GM23338 (cell line): ENCODE data around the gene NT5DC4. TPM values are rescaled to one million over a fixed set of nuclear protein-coding genes. Genes with fewer than 3 reads are reported as not detected.

Source experiments
- ATAC-seq: fragments of 200-7000 bp; cut with Tn5 transposase; 3 replicates; pipeline ENCODE4 v1.9.1; 2020
- DNase-seq: peaks from one replicate; pipeline ENCODE4 v3.0.0-alpha.2; 2015; ENCODE audit warnings: low spot score
- H2AFZ ChIP-seq: fragments of 200-600 bp; sonication (generic); 2 replicates; pipeline ENCODE4 v1.8.0; 2016; ENCODE audit warnings: antibody characterized with exemption, mild to moderate bottlenecking, moderate library complexity
- H3F3A ChIP-seq: fragments of 200-600 bp; sonication (generic); replicated peaks from 2 replicates; pipeline ENCODE4 v1.8.0; 2017; ENCODE audit warnings: antibody characterized with exemption, mixed run types, low read depth
- H3K27ac ChIP-seq: fragments of 200-600 bp; sonication (generic); 2 replicates; pipeline ENCODE4 v1.6.1; 2016; ENCODE audit warnings: low read depth
- H3K27me3 ChIP-seq: fragments of 200-600 bp; sonication (generic); 2 replicates; pipeline ENCODE4 v1.8.0; 2016; ENCODE audit warnings: mild to moderate bottlenecking, mixed run types, moderate library complexity; ENCODE audit not compliant: insufficient read depth
- H3K36me3 ChIP-seq: fragments of 200-600 bp; sonication (generic); 2 replicates; pipeline ENCODE4 v1.8.0; 2016; ENCODE audit warnings: mild to moderate bottlenecking; ENCODE audit not compliant: insufficient read depth
- H3K4me1 ChIP-seq: fragments of 200-600 bp; sonication (generic); 2 replicates; pipeline ENCODE4 v1.8.0; 2016; ENCODE audit warnings: mild to moderate bottlenecking, moderate library complexity; ENCODE audit not compliant: insufficient read depth
- H3K4me2 ChIP-seq: fragments of 200-600 bp; sonication (generic); 2 replicates; pipeline ENCODE4 v1.7.1; 2017; ENCODE audit warnings: mixed run types
- H3K4me3 ChIP-seq: fragments of 200-600 bp; sonication (generic); 2 replicates; pipeline ENCODE4 v1.6.1; 2016; ENCODE audit warnings: mixed run types
- H3K79me2 ChIP-seq: fragments of 200-600 bp; sonication (generic); replicated peaks from 2 replicates; pipeline ENCODE4 v1.8.0; 2017; ENCODE audit warnings: mild to moderate bottlenecking; ENCODE audit not compliant: insufficient read depth
- H3K9me2 ChIP-seq: fragments of 200-600 bp; sonication (generic); 2 replicates; pipeline ENCODE4 v1.8.0; 2017; ENCODE audit not compliant: insufficient read depth
- H4K20me1 ChIP-seq: fragments of 200-600 bp; sonication (generic); replicated peaks from 2 replicates; pipeline ENCODE4 v1.8.0; 2017; ENCODE audit warnings: mild to moderate bottlenecking; ENCODE audit not compliant: insufficient read depth
- H3K27ac Mint-ChIP-seq: 2 replicates; pipeline ENCODE4 v1.8.0; 2020; ENCODE audit warnings: inconsistent platforms, mild to moderate bottlenecking, moderate library complexity, mixed read lengths
- H3K27me3 Mint-ChIP-seq: 3 replicates; pipeline ENCODE4 v1.8.0; 2022; ENCODE audit warnings: low read depth, mild to moderate bottlenecking, moderate library complexity, mixed read lengths, inconsistent platforms; ENCODE audit not compliant: insufficient read depth, poor library complexity
- H3K36me3 Mint-ChIP-seq: 3 replicates; pipeline ENCODE4 v1.8.0; 2021; ENCODE audit warnings: low read depth, mild to moderate bottlenecking, inconsistent platforms, moderate library complexity, mixed read lengths
- H3K4me1 Mint-ChIP-seq: 3 replicates; pipeline ENCODE4 v1.8.0; 2020; ENCODE audit warnings: mild to moderate bottlenecking, inconsistent platforms, mixed read lengths
- H3K4me3 Mint-ChIP-seq: 3 replicates; pipeline ENCODE4 v1.8.0; 2021; ENCODE audit warnings: moderate library complexity, mild to moderate bottlenecking, inconsistent platforms, mixed read lengths
- H3K9me3 Mint-ChIP-seq: 3 replicates; pipeline ENCODE4 v1.8.0; 2020; ENCODE audit warnings: moderate library complexity, mild to moderate bottlenecking, inconsistent platforms, mixed read lengths
- CREB1 ChIP-seq: fragments of 250-450 bp; sonication (Bioruptor Pico); IDR thresholded peaks from 2 replicates; pipeline ENCODE4 v1.5.0; 2020; ENCODE audit warnings: low read depth, mild to moderate bottlenecking, moderate library complexity
- EZH2 ChIP-seq: fragments of 200-600 bp; sonication (generic); IDR thresholded peaks from one replicate; pipeline ENCODE4 v1.8.0; 2017; ENCODE audit warnings: antibody characterized with exemption, mild to moderate bottlenecking, low read depth; ENCODE audit not compliant: unreplicated experiment
- EZH2phosphoT487 ChIP-seq: fragments of 200-600 bp; sonication (generic); IDR thresholded peaks from one replicate; pipeline ENCODE4 v1.8.1; 2018; ENCODE audit warnings: antibody characterized with exemption; ENCODE audit not compliant: unreplicated experiment
- JUNB ChIP-seq: IDR thresholded peaks from one replicate; pipeline ENCODE4 v1.6.1; 2016; ENCODE audit warnings: antibody characterized with exemption; ENCODE audit not compliant: unreplicated experiment
- NANOG ChIP-seq: IDR thresholded peaks from 2 replicates; pipeline ENCODE4 v1.6.1; 2016; ENCODE audit warnings: antibody characterized with exemption, borderline replicate concordance
- POLR2AphosphoS5 ChIP-seq: IDR thresholded peaks from 2 replicates; pipeline ENCODE4 v1.6.1; 2016; ENCODE audit warnings: antibody characterized with exemption, low read depth
- STAT1 ChIP-seq: IDR thresholded peaks from one replicate; pipeline ENCODE4 v1.6.1; 2016; ENCODE audit warnings: antibody characterized with exemption; ENCODE audit not compliant: unreplicated experiment
- ZNF114 ChIP-seq: fragments of 250-450 bp; sonication (Bioruptor Pico); IDR thresholded peaks from 2 replicates; pipeline ENCODE4 v1.5.0; 2020; ENCODE audit warnings: mild to moderate bottlenecking, moderate library complexity
- ZNF331 ChIP-seq: fragments of 250-450 bp; sonication (Bioruptor Pico); IDR thresholded peaks from 2 replicates; pipeline ENCODE4 v1.5.0; 2020; ENCODE audit warnings: low read depth, mild to moderate bottlenecking, moderate library complexity
- polyA plus RNA-seq: library from polyadenylated mRNA; unstranded; fragments of >200 nt; fragmentation: Nextera tagmentation; extraction: Ambion mirVana; gene quantifications from 2 replicates; pipeline ENCODE4 v1.2.1, GENCODE V29; 2016
- total RNA-seq: library from RNA; depleted of rRNA; stranded (reverse); fragments of >200 nt; shearing (Covaris generic); gene quantifications from 2 replicates; pipeline ENCODE4 v1.2.3, GENCODE V29; 2014
- TF ChIP-seq, protein P1 (sequence below): IDR thresholded peaks from one replicate; pipeline ENCODE4 v1.6.1; 2018; ENCODE audit warnings: antibody characterized with exemption; ENCODE audit not compliant: unreplicated experiment
- TF ChIP-seq, protein P2 (sequence below): fragments of 250-450 bp; sonication (Bioruptor Pico); IDR thresholded peaks from 2 replicates; pipeline ENCODE4 v1.5.0; 2020; ENCODE audit warnings: mild to moderate bottlenecking, moderate library complexity
- TF ChIP-seq, protein P3 (sequence below), 2 experiments: fragments of 200-600 bp in 1 of 2; sonication (generic) in 1 of 2; conservative IDR thresholded peaks; 2 replicates each; pipeline versions ENCODE4 v1.5.1 to v1.6.1; 2016 to 2017; ENCODE audit warnings: antibody characterized with exemption in 2 of 2, low read depth in 2 of 2, mild to moderate bottlenecking in 2 of 2, moderate library complexity in 1 of 2
- TF ChIP-seq, protein P4 (sequence below): IDR thresholded peaks from 2 replicates; pipeline ENCODE4 v1.6.1; 2016; ENCODE audit warnings: antibody characterized with exemption

Gene NT5DC4
- total and polyA plus RNA-seq, 2 experiments from 2014 or later: not detected

DNA sequence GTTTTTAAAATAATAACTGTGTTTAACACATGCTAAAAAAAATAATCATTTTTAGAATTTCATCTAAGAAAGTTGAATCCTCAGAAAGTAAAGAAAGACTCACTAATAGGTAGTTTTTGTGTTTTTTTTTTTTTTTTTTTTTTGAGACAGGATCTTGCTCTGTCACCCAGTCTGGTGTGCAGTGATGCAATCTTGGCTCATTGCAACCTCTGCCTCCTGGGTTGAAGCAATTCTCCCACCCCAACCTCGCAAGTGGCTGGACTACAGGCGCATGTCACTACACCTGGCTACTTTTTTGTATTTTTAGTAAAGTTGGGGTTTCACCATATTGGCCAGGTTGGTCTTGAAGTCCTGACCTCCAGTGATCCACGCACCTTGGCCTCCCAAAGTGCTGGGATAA is 36.4 kb downstream of the NT5DC4 start:
- no peak overlapping the region for H3K4me2 ChIP-seq
- H3K9me2 ChIP-seq: no peaks in the 10 kb centered on the region
- H3K4me3 Mint-ChIP-seq: no peak overlapping the region
- H3K27ac ChIP-seq: no peak overlapping the region
- DNase-seq: no peak
- ATAC-seq: no peak
- H3F3A ChIP-seq: no peaks in the 10 kb centered on the region
- H3K36me3 Mint-ChIP-seq: peaks cover 46% of the 10 kb centered on the region
- H2AFZ ChIP-seq: no peak overlapping the region
- no peaks in the 10 kb centered on the region; the same call in none of the 2 replicates for H4K20me1 ChIP-seq
- no peak overlapping the region for H3K27ac Mint-ChIP-seq
- no peaks in the 10 kb centered on the region; the same call in 2 of the 3 replicates for H3K4me1 Mint-ChIP-seq
- H3K27me3 ChIP-seq: no peaks in the 10 kb centered on the region
- no peaks in the 10 kb centered on the region for H3K4me1 ChIP-seq
- TF ChIP-seq, protein P1, sequence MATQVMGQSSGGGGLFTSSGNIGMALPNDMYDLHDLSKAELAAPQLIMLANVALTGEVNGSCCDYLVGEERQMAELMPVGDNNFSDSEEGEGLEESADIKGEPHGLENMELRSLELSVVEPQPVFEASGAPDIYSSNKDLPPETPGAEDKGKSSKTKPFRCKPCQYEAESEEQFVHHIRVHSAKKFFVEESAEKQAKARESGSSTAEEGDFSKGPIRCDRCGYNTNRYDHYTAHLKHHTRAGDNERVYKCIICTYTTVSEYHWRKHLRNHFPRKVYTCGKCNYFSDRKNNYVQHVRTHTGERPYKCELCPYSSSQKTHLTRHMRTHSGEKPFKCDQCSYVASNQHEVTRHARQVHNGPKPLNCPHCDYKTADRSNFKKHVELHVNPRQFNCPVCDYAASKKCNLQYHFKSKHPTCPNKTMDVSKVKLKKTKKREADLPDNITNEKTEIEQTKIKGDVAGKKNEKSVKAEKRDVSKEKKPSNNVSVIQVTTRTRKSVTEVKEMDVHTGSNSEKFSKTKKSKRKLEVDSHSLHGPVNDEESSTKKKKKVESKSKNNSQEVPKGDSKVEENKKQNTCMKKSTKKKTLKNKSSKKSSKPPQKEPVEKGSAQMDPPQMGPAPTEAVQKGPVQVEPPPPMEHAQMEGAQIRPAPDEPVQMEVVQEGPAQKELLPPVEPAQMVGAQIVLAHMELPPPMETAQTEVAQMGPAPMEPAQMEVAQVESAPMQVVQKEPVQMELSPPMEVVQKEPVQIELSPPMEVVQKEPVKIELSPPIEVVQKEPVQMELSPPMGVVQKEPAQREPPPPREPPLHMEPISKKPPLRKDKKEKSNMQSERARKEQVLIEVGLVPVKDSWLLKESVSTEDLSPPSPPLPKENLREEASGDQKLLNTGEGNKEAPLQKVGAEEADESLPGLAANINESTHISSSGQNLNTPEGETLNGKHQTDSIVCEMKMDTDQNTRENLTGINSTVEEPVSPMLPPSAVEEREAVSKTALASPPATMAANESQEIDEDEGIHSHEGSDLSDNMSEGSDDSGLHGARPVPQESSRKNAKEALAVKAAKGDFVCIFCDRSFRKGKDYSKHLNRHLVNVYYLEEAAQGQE: no peak
- TF ChIP-seq EZH2: no peak
- no peak for TF ChIP-seq EZH2phosphoT487
- no peak for TF ChIP-seq JUNB
- no peak for TF ChIP-seq ZNF114 (CRISPR knock-in tag)
- TF ChIP-seq NANOG: no peak
- no peak for TF ChIP-seq STAT1
- TF ChIP-seq, protein P2, sequence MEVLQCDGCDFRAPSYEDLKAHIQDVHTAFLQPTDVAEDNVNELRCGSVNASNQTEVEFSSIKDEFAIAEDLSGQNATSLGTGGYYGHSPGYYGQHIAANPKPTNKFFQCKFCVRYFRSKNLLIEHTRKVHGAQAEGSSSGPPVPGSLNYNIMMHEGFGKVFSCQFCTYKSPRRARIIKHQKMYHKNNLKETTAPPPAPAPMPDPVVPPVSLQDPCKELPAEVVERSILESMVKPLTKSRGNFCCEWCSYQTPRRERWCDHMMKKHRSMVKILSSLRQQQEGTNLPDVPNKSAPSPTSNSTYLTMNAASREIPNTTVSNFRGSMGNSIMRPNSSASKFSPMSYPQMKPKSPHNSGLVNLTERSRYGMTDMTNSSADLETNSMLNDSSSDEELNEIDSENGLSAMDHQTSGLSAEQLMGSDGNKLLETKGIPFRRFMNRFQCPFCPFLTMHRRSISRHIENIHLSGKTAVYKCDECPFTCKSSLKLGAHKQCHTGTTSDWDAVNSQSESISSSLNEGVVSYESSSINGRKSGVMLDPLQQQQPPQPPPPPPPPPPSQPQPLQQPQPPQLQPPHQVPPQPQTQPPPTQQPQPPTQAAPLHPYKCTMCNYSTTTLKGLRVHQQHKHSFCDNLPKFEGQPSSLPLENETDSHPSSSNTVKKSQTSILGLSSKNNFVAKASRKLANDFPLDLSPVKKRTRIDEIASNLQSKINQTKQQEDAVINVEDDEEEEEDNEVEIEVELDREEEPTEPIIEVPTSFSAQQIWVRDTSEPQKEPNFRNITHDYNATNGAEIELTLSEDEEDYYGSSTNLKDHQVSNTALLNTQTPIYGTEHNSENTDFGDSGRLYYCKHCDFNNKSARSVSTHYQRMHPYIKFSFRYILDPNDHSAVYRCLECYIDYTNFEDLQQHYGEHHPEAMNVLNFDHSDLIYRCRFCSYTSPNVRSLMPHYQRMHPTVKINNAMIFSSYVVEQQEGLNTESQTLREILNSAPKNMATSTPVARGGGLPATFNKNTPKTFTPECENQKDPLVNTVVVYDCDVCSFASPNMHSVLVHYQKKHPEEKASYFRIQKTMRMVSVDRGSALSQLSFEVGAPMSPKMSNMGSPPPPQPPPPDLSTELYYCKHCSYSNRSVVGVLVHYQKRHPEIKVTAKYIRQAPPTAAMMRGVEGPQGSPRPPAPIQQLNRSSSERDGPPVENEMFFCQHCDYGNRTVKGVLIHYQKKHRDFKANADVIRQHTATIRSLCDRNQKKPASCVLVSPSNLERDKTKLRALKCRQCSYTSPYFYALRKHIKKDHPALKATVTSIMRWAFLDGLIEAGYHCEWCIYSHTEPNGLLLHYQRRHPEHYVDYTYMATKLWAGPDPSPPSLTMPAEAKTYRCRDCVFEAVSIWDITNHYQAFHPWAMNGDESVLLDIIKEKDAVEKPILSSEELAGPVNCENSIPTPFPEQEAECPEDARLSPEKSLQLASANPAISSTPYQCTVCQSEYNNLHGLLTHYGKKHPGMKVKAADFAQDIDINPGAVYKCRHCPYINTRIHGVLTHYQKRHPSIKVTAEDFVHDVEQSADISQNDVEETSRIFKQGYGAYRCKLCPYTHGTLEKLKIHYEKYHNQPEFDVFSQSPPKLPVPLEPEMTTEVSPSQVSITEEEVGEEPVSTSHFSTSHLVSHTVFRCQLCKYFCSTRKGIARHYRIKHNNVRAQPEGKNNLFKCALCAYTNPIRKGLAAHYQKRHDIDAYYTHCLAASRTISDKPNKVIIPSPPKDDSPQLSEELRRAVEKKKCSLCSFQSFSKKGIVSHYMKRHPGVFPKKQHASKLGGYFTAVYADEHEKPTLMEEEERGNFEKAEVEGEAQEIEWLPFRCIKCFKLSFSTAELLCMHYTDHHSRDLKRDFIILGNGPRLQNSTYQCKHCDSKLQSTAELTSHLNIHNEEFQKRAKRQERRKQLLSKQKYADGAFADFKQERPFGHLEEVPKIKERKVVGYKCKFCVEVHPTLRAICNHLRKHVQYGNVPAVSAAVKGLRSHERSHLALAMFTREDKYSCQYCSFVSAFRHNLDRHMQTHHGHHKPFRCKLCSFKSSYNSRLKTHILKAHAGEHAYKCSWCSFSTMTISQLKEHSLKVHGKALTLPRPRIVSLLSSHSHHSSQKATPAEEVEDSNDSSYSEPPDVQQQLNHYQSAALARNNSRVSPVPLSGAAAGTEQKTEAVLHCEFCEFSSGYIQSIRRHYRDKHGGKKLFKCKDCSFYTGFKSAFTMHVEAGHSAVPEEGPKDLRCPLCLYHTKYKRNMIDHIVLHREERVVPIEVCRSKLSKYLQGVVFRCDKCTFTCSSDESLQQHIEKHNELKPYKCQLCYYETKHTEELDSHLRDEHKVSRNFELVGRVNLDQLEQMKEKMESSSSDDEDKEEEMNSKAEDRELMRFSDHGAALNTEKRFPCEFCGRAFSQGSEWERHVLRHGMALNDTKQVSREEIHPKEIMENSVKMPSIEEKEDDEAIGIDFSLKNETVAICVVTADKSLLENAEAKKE: no peak
- TF ChIP-seq, protein P3, sequence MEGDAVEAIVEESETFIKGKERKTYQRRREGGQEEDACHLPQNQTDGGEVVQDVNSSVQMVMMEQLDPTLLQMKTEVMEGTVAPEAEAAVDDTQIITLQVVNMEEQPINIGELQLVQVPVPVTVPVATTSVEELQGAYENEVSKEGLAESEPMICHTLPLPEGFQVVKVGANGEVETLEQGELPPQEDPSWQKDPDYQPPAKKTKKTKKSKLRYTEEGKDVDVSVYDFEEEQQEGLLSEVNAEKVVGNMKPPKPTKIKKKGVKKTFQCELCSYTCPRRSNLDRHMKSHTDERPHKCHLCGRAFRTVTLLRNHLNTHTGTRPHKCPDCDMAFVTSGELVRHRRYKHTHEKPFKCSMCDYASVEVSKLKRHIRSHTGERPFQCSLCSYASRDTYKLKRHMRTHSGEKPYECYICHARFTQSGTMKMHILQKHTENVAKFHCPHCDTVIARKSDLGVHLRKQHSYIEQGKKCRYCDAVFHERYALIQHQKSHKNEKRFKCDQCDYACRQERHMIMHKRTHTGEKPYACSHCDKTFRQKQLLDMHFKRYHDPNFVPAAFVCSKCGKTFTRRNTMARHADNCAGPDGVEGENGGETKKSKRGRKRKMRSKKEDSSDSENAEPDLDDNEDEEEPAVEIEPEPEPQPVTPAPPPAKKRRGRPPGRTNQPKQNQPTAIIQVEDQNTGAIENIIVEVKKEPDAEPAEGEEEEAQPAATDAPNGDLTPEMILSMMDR (conservative IDR thresholded peaks at IDR 0.05; ENCODE audit: low read depth in 2 of 2): no peak
- TF ChIP-seq CREB1 (CRISPR knock-in tag): no peak
- TF ChIP-seq, protein P4, sequence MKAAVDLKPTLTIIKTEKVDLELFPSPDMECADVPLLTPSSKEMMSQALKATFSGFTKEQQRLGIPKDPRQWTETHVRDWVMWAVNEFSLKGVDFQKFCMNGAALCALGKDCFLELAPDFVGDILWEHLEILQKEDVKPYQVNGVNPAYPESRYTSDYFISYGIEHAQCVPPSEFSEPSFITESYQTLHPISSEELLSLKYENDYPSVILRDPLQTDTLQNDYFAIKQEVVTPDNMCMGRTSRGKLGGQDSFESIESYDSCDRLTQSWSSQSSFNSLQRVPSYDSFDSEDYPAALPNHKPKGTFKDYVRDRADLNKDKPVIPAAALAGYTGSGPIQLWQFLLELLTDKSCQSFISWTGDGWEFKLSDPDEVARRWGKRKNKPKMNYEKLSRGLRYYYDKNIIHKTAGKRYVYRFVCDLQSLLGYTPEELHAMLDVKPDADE: no peak
- TF ChIP-seq POLR2AphosphoS5: no peak
- TF ChIP-seq ZNF331 (CRISPR knock-in tag): no peak
- H3K79me2 ChIP-seq: no peaks in the 10 kb centered on the region
- H3K36me3 ChIP-seq: peaks cover 27% of the 10 kb centered on the region
- no peaks in the 10 kb centered on the region for H3K27me3 Mint-ChIP-seq
- H3K4me3 ChIP-seq: no peak overlapping the region
- H3K9me3 Mint-ChIP-seq: no peaks in the 10 kb centered on the region
